Measurements from ENCODE around the gene TAF3.

Gene TAF3

DNA sequence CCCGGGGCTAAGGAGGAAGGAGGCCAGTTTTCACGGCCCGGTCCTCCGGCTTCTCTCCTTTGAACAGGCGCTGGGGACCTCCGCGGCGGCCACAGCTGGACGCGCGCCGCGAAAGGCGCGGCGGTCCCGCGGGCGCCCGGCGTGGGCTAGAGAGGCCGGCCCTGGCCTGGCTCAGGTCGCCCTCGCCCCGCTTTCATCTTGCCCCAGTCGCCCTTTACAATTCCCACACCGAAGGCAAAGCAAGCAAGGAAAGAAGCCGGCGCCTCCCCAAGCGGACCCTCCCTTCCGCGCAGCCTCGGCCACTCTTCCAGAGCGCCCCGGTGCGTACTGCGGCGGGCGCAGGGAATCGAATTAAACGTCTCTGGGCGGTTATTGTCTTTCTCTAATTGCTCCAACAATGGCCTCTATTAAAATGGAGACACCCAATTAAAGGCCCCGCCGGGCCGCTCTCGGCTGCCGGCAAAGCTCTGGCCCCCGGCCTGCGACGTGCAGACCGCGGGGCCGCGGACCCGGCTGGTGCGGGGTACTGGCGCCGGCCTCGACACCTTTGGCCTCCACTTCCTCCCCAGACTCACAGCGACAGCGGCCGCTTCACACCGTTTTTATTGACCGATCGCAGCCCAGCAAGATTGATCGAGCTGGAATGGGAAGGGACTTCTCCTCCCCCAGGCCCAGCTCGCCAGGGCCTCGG is 231.7 kb downstream of the TAF3 start:
- DNase-seq = no peak

- DNase-seq = no peak
Measured at GRCh38 chr10:8050556-8051108, 232.3 kb downstream of the TAF3 start.

DNA sequence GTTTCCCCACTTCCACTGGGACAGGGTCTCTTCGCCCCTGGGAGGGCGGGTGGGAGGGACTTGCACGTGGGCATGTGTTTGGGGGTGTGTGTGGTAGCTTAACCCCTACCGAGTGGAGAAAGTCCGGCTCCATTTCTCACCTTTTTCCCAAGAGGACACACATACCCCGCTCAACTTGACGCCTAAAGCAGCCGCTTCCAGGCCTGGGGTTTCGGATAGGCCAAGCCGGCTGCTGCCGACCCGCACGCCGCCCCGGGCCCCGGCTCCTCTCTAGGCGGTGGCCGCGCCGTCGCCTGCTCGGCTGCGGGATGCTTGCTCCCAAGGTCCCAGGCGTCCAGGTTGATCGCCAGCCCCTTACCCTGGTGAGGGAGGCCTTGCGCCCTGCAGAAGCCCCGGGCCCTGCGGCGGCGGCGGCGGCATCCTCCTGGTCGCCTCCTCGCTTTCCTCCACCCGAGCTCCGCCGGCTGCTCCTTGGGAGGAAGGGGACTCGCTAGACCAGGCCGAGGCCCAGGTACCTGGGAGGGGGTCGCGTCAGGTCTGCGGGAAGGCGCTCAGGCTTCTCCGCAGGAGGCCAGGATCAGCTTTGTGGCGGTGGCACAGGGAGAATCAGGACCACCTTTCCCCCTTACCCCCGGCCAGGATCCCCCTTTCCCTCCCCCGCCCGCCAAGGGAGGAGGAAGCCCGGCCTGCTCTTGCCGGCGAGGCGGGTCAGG is 233.0 kb downstream of the TAF3 start:
- DNase-seq = no peak

DNA sequence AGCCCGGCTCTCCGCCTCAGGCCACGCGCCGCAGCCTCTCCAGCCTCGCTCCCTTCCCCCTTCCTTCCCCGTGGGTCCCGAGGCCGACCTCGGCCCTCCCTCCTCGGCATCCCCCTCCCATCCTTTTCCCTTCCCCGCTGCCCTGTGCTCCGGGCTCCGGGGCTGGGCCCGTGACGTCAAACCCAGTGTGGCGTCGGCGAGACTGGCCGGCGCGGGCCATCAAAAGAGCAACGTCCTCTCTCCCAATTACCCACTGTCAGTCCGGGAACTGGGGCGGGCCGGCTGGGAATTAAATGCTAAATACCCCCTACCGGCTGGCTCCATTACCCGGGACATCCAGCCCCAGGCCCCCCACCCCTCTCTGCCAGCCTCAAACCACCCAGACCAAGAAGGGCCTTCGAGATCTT is 233.5 kb downstream of the TAF3 start:
- DNase-seq = no peak

DNA sequence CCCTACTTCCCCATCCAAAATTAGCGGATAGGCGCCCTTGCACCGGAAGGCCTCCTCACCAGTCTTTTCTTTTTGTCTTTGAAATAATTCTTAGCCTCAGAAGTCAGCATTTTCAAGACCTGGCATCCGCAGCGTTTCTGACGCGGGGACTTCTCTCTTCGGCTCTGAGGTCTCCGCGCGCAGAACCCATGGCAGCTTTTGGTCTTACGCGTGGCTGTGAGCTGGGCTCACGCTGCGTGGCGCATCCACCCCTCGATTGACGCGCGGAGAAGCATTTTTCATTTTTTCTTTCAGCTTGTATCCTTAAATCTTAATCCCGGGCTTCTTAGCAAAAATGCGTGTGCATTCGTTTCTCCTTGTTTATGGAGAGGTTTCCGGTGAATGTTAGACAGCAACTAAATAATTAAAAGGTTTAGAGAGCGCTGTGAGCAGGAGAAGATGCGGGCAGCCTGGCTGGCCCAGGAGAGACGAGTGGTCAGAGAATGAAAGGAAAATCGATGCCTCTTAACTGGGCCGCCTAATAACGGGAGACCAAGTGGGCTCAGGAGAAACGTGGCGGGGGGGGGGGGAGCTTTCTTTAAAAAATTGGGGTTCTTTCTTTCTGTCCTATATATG is 234.1 kb downstream of the TAF3 start:
- no peak for DNase-seq

DNA sequence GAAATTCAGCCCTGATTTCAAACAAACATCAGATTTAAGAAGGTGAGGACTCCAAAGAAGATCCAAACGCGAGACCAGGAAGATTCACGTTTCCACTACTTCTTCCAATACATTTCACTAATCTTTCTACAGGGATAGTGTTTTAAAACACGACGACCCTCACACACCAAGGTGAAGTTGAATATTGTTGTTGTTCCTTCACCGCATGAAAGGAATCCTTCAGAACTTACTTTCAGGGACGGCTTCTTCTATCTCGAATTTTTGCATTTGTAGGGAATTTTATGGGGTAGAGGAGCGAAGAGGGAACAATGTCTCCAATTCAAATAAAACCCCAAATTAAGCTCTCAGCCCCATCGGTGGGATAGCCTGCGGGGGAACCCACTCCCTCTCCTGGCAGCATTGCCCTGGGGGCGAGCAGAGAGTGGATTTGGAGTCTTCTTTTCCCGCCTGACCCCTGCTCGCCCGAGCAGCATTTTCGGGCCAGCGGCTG is 234.7 kb downstream of the TAF3 start:
- no peak for DNase-seq

DNA sequence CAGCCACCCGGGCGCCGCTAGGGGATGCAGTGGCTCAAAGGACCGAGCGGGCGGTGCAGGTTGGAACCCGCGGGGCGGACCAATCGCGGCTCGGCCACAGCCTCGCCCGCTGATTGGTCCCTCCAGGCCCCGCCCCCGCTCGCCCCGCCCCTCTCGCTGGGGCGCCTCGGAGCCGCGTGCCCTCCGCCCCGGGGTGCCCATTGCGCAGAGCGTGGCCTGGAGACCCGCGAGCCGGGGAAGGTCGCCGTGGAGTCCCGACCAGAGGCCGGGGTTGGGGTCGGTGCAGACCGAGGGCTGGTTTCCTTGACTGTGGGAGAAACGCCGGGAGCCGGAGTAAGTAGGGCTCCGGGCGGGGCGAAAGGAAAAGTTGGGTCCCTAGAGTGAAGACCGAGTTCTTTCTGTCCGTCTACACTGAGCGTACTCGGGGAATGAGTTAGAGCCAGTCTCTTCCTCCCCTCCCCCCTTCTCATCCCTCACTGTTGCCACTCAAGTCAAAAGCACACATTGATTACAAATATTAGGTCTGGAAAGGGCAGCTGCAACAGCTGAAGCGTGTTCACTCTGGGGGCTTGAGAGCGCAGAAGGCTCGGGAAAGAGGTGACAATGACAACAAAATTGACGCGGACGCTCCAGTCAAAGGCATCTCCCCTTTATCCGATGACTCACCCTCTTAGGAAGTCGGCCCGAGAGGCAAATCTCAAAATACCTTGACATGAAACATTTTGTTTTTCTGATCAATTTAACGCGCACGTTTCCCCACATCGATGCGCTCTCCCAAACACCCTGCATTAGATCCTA is 235.3 kb downstream of the TAF3 start:
- DNase-seq = peak; percentile 69

DNA sequence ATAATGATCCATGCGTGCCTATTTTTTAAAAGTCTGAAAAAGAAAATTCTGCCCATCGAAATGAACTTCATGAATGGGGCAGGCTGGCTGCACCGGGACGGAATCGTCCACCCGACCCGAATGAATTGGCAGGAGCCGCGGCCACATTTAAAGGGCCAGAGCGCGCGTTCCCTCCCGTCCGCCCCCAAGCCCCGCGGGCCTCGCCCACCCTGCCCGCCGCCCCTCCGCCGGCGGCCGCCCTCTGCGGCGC is 235.9 kb downstream of the TAF3 start:
- DNase-seq = no peak

GRCh38 chr10:8054494-8055407 is 236.4 kb downstream of the TAF3 start, which contains the start of gene GATA3:
Gene GATA3 (plus strand): TSS chr10:8054688. CDS start chr10:8055656, 968 bp downstream.
- no peak for DNase-seq

DNA sequence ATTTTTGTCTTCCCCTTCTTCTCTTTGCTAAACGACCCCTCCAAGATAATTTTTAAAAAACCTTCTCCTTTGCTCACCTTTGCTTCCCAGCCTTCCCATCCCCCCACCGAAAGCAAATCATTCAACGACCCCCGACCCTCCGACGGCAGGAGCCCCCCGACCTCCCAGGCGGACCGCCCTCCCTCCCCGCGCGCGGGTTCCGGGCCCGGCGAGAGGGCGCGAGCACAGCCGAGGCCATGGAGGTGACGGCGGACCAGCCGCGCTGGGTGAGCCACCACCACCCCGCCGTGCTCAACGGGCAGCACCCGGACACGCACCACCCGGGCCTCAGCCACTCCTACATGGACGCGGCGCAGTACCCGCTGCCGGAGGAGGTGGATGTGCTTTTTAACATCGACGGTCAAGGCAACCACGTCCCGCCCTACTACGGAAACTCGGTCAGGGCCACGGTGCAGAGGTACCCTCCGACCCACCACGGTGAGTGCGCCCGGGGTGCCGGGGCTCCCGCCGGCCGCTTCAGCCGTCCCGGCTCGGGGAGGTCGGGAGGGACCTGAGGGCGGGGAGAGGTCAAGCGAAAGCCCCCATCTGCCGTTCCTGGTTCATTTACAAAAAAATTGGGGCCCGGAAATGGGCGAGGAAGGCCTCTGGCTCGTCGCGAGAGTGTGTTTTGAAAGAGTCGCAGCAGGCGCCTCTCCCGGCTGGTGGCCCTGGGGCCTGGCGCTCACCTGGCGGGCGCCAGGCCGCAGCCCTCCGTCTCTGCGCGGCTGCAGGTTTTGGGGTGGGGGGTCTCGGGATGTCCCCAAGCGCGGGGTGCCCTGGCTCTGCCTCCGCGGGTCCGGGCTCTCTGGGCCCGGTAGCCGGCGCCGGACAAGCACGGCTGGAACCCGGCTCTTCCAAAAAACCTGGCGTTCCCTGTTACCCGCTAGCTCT is 237.4 kb downstream of the TAF3 start:
- DNase-seq = no peak

- no peak for DNase-seq
Measured at GRCh38 chr10:8056378-8056777, 238.1 kb downstream of the TAF3 start.

DNA sequence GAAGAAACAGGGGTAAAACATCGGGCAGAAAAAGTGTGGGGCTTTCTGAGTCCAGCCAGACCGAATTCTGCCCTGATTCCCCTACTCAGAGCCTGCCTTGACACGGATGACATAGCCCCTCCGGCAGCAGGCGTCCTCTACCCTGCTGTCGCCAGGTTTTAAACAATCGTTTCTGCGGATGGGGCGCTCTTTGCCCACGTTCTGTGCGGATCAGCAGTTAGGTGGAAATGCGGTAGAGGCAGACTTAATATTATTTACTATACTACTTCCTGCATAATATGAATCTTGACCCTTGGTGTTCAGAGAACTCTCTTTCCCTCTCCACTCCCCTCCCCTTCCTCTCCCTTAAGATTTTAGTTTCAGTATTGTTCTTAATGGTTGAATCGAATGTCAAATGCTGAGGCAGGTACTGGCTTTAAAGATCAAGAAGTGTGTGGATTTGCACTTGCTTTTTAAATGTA is 238.6 kb downstream of the TAF3 start:
- no peak for DNase-seq

DNA sequence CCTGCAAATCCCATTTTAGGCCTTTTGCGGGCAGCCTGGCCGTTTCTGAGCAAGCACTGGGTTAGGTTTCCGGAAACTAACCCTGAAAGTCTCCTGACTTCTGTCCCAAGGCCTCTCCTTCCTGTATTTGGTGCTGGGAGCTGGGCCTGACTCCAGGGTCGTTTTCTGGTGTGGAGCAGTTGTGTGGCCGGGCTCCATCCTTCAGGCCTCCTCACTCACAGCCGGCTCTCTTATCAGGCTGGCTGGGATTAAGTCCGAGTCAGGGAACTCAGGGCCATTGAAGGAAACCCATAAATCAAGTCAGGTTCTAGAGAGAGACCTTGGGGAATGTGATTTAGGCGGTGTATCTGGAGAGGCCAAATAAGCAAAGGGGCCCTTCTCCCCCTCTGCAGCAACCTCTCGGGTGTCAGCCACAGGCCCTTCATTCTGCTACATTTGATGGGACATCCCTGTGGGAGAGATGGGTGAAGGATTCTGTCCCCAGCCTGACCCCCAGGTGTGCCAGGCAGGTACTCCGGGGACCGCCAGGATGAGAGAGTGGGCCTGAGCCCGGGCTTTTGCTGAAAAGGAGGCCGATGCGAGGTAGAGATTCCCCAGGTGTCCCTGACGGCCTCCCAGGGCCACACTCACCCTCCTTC is 239.4 kb downstream of the TAF3 start:
- no peak for DNase-seq

- DNase-seq = no peak
Measured at GRCh38 chr10:8058274-8059111, 240.2 kb downstream of the TAF3 start.

GRCh38 chr10:8059191-8059936 is 241.1 kb downstream of the TAF3 start:
- DNase-seq = no peak

GRCh38 chr10:8060010-8060703 is 241.9 kb downstream of the TAF3 start:
- no peak for DNase-seq

GRCh38 chr10:8060704-8061121 is 242.4 kb downstream of the TAF3 start:
- no peak for DNase-seq
